HepG2 (cell line): Measurements from ENCODE around the gene NCKAP1. TPM values are rescaled to one million over a fixed set of nuclear protein-coding genes. Genes with fewer than 3 reads are reported as not detected.
A peak's percentile ranks its signal among the peaks of the same experiment; 100 is the strongest.

ENCODE experiments used
- CCDC6 ChIP-seq: sonication (generic); formaldehyde crosslinking; IDR thresholded peaks from 2 replicates; pipeline ENCODE4 v1.8.1; 2022; ENCODE audit warnings: mild to moderate bottlenecking, missing genetic modification reagents, moderate library complexity
- ELF3 ChIP-seq: IDR thresholded peaks from 2 replicates; pipeline ENCODE4 v1.6.1; 2016; ENCODE audit warnings: missing genetic modification reagents, missing compliant biosample characterization
- HNF4G ChIP-seq, 2 experiments: sonication (generic) in 1 of 2; formaldehyde crosslinking in 1 of 2; IDR thresholded peaks; 2 replicates each; pipeline versions ENCODE4 v1.4.0 to v1.6.1; 2011 to 2020; ENCODE audit warnings: borderline replicate concordance in 2 of 2, low read depth in 2 of 2, mild to moderate bottlenecking in 2 of 2, low read length in 1 of 2, missing genetic modification reagents in 1 of 2, moderate library complexity in 1 of 2
- KLF9 ChIP-seq: IDR thresholded peaks from 2 replicates; pipeline ENCODE4 v1.6.1; 2016; ENCODE audit warnings: low read depth
- NR1H2 ChIP-seq: sonication (generic); formaldehyde crosslinking; IDR thresholded peaks from 2 replicates; pipeline ENCODE4 v1.8.1; 2022; ENCODE audit warnings: low read depth, missing genetic modification reagents, borderline replicate concordance
- PAF1 ChIP-seq: IDR thresholded peaks from 2 replicates; pipeline ENCODE4 v1.6.1; 2016; ENCODE audit warnings: missing genetic modification reagents, missing compliant biosample characterization
- TEAD3 ChIP-seq: optimal IDR thresholded peaks from 2 replicates; pipeline ENCODE3; 2016; ENCODE audit warnings: borderline replicate concordance
- TOPORS ChIP-seq: sonication (generic); formaldehyde crosslinking; IDR thresholded peaks from 2 replicates; pipeline ENCODE4 v1.8.0; 2023; ENCODE audit warnings: mild to moderate bottlenecking, missing genetic modification reagents
- ZNF17 ChIP-seq: sonication (generic); formaldehyde crosslinking; IDR thresholded peaks from 2 replicates; pipeline ENCODE4 v1.5.0; 2020; ENCODE audit warnings: mild to moderate bottlenecking, missing genetic modification reagents
- ZNF337 ChIP-seq: sonication (generic); formaldehyde crosslinking; IDR thresholded peaks from 2 replicates; pipeline ENCODE4 v1.5.1; 2020; ENCODE audit warnings: missing genetic modification reagents, low read depth, mild to moderate bottlenecking, borderline replicate concordance
- ZNF569 ChIP-seq: sonication (generic); formaldehyde crosslinking; IDR thresholded peaks from 2 replicates; pipeline ENCODE4 v1.5.0; 2020; ENCODE audit warnings: mild to moderate bottlenecking, missing genetic modification reagents, moderate library complexity, borderline replicate concordance
- ZNF777 ChIP-seq: sonication (generic); formaldehyde crosslinking; IDR thresholded peaks from 2 replicates; pipeline ENCODE4 v1.4.0; 2020; ENCODE audit warnings: missing genetic modification reagents
- polyA plus RNA-seq, 8 experiments: library from polyadenylated mRNA; depleted of rRNA in 3 of 8; stranded (reverse) in 7 of 8; unstranded in 1 of 8; fragments of >200 nt; fragmentation: Illumina TruSeq in 4 of 8; extraction: Trizol in 4 of 8; gene quantifications; 2 replicates each; pipeline versions ENCODE4 v1.2.1 to v1.2.3, GENCODE V29; 2011 to 2016; ENCODE audit warnings: low read depth in 4 of 8, missing spikeins in 1 of 8, mixed read lengths in 1 of 8; ENCODE audit not compliant: insufficient read depth in 1 of 8
- total RNA-seq, 5 experiments: library from RNA; depleted of rRNA; stranded (reverse); fragments of >200 nt; fragmentation: Illumina TruSeq; extraction: Trizol; gene quantifications; 2 replicates each; pipeline ENCODE4 v1.2.3, GENCODE V29; 2016; ENCODE audit warnings: low read depth in 1 of 5
- TF ChIP-seq, protein P1 (sequence below): IDR thresholded peaks from 2 replicates; pipeline ENCODE4 v1.6.1; 2016; ENCODE audit warnings: missing compliant biosample characterization, missing genetic modification reagents, borderline replicate concordance
- TF ChIP-seq, protein P2 (sequence below): fragments of 450-650 bp; IDR thresholded peaks from 2 replicates; pipeline ENCODE4 v1.6.1; 2016
- TF ChIP-seq, protein P3 (sequence below): sonication (generic); formaldehyde crosslinking; IDR thresholded peaks from 2 replicates; pipeline ENCODE4 v1.5.0; 2020; ENCODE audit warnings: mild to moderate bottlenecking, missing genetic modification reagents
- TF ChIP-seq, protein P4 (sequence below): sonication (generic); formaldehyde crosslinking; IDR thresholded peaks from 2 replicates; pipeline ENCODE4 v1.4.0; 2020; ENCODE audit warnings: mild to moderate bottlenecking, low read depth, missing genetic modification reagents
- TF ChIP-seq, protein P5 (sequence below): sonication (generic); formaldehyde crosslinking; IDR thresholded peaks from 2 replicates; pipeline ENCODE4 v1.4.0; 2020; ENCODE audit warnings: missing genetic modification reagents

NCKAP1 gene
- total and polyA plus RNA-seq, 2 of the 13 experiments (the other 11 are each of a cell fraction or from before 2014, with no cell fraction given), result 72.1 to 96.3 TPM

DNA sequence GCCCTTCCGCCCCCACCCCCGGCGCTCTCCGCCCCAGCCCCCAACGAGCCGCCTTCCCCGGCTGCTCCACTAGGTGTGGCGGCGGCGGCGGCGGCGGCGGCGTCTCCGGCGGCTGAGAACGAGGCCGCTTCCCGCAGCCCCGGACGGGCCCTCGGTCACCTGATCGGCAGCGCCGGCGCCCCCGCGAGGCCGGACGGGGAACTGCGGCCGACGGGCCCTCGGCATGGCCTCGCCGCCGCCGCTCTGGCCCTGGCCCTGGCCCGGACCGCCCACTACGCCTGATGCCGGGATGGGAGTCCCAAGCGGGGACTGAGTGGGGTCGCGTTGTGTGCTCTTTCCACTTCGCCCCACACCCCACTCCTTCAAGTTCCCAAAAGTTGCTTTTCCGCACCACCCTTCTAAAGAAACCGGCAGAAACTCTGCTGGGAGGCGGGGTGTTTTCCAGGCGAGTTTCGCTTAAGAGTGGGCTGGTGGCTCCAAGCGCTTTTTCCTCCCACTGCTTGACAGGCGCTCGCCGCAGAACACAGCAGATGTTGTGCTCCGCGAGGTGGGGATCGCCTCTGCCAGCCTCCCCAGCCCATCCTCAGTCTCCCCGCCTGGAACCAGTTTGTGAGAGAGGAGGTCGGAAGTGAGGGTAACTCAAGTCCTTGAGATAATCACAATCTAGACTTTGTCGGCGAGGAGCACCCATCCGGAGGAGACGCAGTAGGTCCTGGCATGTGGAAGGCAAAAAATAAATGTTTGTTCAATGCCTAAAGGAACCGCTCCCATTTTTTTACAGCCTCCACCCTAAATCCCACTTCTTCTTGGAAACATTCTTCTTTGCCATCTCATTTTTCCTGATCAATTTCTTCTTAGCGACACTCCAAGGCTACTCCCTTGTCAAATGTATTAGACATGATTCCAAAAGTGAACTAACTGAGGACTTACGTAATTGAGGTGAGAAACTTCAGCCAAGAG, at the start of gene NCKAP1 (continued):
- TF ChIP-seq, protein P1, sequence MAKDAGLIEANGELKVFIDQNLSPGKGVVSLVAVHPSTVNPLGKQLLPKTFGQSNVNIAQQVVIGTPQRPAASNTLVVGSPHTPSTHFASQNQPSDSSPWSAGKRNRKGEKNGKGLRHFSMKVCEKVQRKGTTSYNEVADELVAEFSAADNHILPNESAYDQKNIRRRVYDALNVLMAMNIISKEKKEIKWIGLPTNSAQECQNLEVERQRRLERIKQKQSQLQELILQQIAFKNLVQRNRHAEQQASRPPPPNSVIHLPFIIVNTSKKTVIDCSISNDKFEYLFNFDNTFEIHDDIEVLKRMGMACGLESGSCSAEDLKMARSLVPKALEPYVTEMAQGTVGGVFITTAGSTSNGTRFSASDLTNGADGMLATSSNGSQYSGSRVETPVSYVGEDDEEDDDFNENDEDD (CRISPR knock-in tag), result no peak
- TF ChIP-seq, protein P2, sequence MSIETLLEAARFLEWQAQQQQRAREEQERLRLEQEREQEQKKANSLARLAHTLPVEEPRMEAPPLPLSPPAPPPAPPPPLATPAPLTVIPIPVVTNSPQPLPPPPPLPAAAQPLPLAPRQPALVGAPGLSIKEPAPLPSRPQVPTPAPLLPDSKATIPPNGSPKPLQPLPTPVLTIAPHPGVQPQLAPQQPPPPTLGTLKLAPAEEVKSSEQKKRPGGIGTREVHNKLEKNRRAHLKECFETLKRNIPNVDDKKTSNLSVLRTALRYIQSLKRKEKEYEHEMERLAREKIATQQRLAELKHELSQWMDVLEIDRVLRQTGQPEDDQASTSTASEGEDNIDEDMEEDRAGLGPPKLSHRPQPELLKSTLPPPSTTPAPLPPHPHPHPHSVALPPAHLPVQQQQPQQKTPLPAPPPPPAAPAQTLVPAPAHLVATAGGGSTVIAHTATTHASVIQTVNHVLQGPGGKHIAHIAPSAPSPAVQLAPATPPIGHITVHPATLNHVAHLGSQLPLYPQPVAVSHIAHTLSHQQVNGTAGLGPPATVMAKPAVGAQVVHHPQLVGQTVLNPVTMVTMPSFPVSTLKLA, result no peak
- no peak for TF ChIP-seq ZNF337 (CRISPR knock-in tag)
- no peak for TF ChIP-seq ZNF569 (CRISPR knock-in tag)
- TF ChIP-seq TOPORS (CRISPR knock-in tag), result peak; percentile 84; the same call in 1 of the 2 replicates
- no peak for TF ChIP-seq KLF9 (CRISPR knock-in tag)
- TF ChIP-seq ELF3 (CRISPR knock-in tag), result peak; percentile 19; the same call in 1 of the 2 replicates
- peak; percentile 43 for TF ChIP-seq TEAD3
- TF ChIP-seq, protein P3, sequence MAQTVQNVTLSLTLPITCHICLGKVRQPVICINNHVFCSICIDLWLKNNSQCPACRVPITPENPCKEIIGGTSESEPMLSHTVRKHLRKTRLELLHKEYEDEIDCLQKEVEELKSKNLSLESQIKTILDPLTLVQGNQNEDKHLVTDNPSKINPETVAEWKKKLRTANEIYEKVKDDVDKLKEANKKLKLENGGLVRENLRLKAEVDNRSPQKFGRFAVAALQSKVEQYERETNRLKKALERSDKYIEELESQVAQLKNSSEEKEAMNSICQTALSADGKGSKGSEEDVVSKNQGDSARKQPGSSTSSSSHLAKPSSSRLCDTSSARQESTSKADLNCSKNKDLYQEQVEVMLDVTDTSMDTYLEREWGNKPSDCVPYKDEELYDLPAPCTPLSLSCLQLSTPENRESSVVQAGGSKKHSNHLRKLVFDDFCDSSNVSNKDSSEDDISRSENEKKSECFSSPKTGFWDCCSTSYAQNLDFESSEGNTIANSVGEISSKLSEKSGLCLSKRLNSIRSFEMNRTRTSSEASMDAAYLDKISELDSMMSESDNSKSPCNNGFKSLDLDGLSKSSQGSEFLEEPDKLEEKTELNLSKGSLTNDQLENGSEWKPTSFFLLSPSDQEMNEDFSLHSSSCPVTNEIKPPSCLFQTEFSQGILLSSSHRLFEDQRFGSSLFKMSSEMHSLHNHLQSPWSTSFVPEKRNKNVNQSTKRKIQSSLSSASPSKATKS (CRISPR knock-in tag), result no peak
- 0 out of 2 replicates have a peak, but pooled peaks have one; percentile 9 for TF ChIP-seq HNF4G (IDR thresholded peaks at IDR 0.05; ENCODE audit: borderline replicate concordance, low read depth, low read length)
- 0 out of 2 replicates have a peak, but pooled peaks have one; percentile 19 for TF ChIP-seq HNF4G (CRISPR knock-in tag; IDR thresholded peaks at IDR 0.05; ENCODE audit: borderline replicate concordance, low read depth)
- TF ChIP-seq NR1H2 (CRISPR knock-in tag), result no peak
- TF ChIP-seq, protein P4, sequence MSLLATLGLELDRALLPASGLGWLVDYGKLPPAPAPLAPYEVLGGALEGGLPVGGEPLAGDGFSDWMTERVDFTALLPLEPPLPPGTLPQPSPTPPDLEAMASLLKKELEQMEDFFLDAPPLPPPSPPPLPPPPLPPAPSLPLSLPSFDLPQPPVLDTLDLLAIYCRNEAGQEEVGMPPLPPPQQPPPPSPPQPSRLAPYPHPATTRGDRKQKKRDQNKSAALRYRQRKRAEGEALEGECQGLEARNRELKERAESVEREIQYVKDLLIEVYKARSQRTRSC (CRISPR knock-in tag), result no peak; the same call in 1 of the 2 replicates
- TF ChIP-seq, protein P5, sequence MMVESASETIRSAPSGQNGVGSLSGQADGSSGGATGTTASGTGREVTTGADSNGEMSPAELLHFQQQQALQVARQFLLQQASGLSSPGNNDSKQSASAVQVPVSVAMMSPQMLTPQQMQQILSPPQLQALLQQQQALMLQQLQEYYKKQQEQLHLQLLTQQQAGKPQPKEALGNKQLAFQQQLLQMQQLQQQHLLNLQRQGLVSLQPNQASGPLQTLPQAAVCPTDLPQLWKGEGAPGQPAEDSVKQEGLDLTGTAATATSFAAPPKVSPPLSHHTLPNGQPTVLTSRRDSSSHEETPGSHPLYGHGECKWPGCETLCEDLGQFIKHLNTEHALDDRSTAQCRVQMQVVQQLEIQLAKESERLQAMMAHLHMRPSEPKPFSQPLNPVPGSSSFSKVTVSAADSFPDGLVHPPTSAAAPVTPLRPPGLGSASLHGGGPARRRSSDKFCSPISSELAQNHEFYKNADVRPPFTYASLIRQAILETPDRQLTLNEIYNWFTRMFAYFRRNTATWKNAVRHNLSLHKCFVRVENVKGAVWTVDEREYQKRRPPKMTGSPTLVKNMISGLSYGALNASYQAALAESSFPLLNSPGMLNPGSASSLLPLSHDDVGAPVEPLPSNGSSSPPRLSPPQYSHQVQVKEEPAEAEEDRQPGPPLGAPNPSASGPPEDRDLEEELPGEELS, result 0 out of 2 replicates have a peak, but pooled peaks have one; percentile 27
- TF ChIP-seq ZNF777 (CRISPR knock-in tag), result peak; percentile 68
- TF ChIP-seq ZNF17 (CRISPR knock-in tag), result no peak
- 0 out of 2 replicates have a peak, but pooled peaks have one; percentile 8 for TF ChIP-seq CCDC6 (CRISPR knock-in tag)
- no peak for TF ChIP-seq PAF1 (CRISPR knock-in tag)
